ENCODE data around the gene PAFAH1B1. TPM values are rescaled to one million over a fixed set of nuclear protein-coding genes. Genes with fewer than 3 reads are reported as not detected.
"Not testable (repeated sequence)": the region's sequence is repeated elsewhere in the genome, so short reads cannot be mapped to it uniquely, and the experiment has no call there.

PAFAH1B1 gene
- total RNA-seq, 2 experiments from 2014 or later = 164 to 173 TPM

DNA sequence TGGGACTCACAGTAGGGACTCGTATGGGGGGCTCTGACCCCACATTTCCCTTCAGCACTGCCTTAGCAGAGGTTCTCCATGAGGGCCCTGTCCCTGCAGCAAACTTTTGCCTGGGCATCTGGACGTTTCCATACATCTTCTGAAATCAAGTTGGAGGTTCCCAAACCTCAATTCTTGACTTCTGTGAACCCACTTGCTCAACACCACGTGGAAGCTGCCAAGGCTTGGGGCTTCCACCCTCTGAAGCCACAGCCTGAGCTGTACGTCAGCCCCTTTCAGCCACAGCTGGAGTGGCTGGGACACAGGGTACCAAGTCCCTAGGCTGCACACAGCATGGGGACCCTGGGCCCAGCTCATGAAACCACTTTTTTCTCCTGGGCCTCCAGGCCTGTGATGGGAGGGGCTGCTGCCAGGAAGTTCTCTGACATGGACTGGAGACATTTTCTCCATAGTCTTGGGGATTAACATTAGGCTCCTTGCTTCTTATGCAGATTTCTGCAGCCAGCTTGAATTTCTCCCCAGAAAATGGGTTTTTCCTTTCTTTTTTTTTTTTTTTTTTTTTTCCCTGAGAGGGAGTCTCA, 29.4 kb downstream of the PAFAH1B1 start:
- H3K27ac Mint-ChIP-seq; H3K9me3 Mint-ChIP-seq (ENCODE audit: insufficient read depth); DNase-seq; POLR2A ChIA-PET; ATAC-seq; H3K27me3 Mint-ChIP-seq (ENCODE audit: low read depth); H3K4me3 Mint-ChIP-seq: not testable (repeated sequence)
- CTCF ChIA-PET = interaction anchor here (1.2 kb wide), 1 partner anchor 206 kb away, joined by 3 read pairs; no protein-coding TSS in a partner anchor
- H3K36me3 Mint-ChIP-seq (ENCODE audit: low read depth) = peaks cover 55% of the 10 kb centered on the region
- peaks cover 19% of the 10 kb centered on the region for H3K4me1 Mint-ChIP-seq (ENCODE audit: low read depth)

DNA sequence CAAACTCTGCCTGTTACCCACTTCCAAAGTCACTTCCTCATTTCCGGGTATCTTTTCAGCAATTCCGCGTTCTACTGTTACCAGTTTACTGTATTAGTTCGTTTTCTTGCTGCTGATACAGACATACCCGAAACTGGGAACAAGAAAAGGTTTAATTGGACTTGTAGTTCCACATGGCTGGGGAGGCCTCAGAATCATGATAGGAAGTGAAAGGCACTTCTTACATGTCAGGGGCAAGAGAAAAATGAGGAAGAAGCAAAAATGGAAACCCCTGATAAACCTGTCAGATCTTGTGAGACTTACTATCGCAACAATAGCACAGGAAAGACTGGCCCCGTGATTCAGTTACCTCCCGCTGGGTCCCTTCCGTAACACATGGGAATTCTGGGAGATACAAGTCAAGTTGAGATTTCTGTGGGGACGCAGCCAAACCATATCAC, 30.9 kb downstream of the PAFAH1B1 start:
- no peak for DNase-seq
- Mint-ChIP-seq H3K27ac (no peak overlapping the region), H3K9me3 (ENCODE audit: insufficient read depth) (peaks cover 6% of the 10 kb centered on the region), H3K4me1 (ENCODE audit: low read depth) (peaks cover 34% of the 10 kb centered on the region), H3K27me3 (ENCODE audit: low read depth) (no peaks in the 10 kb centered on the region), H3K36me3 (ENCODE audit: low read depth) (peaks cover 65% of the 10 kb centered on the region), H3K4me3 (no peak overlapping the region)
- ChIA-PET POLR2A (no interaction called here), CTCF (no interaction called here)
- no peak for ATAC-seq

DNA sequence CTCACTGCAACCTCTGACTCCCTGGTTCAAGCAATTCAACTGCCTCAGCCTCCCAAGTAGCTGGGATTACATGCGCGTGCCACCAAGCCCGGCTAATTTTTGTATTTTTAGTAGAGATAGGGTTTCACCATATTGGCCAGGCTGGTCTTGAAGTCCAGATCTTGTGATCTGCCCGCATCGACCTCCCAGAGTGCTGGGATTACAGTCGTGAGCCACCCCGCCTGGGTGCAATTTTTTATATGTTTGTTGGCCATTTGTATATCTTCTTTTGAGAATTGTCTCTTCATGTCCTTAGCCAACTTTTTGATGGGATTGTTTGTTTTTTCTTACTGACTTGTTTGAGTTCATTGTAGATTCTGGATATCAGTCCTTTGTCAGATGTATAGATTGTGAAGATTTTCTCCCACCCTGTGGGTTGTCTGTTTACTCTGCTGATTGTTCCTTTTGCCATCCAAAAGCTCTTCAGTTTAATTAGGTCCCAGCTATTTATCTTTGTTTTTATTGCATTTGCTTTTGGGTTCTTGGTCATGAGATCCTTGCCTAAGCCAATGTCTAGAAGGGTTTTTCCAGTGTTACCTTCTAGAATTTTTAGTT, 33.3 kb downstream of the PAFAH1B1 start:
- not testable (repeated sequence) for H3K27ac Mint-ChIP-seq

DNA sequence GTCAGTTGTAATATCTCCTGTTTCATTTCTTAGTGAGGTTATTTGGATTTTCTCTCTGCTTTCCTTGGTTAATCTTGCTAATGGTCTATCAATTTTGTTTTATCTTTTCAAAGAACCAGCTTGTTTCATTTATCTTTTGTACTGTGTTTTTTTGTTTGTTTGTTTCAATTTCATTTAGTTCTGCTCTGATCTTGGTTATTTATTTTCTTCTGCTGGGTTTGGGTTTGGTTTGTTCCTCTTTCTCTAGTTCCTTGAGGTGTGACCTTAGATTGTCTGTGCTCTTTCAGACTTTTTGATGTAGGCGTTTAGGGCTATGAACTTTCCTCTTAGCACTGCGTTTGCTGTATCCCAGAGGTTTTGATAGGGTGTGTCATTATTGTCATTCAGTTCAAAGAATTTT, 35.5 kb downstream of the PAFAH1B1 start:
- H3K27ac Mint-ChIP-seq; DNase-seq; CTCF ChIA-PET; H3K27me3 Mint-ChIP-seq (ENCODE audit: low read depth); ATAC-seq; POLR2A ChIA-PET; H3K9me3 Mint-ChIP-seq (ENCODE audit: insufficient read depth); H3K4me3 Mint-ChIP-seq: not testable (repeated sequence)
- H3K36me3 Mint-ChIP-seq (ENCODE audit: low read depth) = peaks cover 50% of the 10 kb centered on the region
- peaks cover 63% of the 10 kb centered on the region for H3K4me1 Mint-ChIP-seq (ENCODE audit: low read depth)

More for the DNA sequence above, 33.3 kb downstream of the PAFAH1B1 start:
- ATAC-seq; H3K9me3 Mint-ChIP-seq (ENCODE audit: insufficient read depth); DNase-seq; H3K27me3 Mint-ChIP-seq (ENCODE audit: low read depth); H3K4me3 Mint-ChIP-seq; POLR2A ChIA-PET: not testable (repeated sequence)
- CTCF ChIA-PET = interaction anchor here (1.1 kb wide), 1 partner anchor 34 kb away, joined by 3 read pairs; no protein-coding TSS in a partner anchor
- H3K4me1 Mint-ChIP-seq (ENCODE audit: low read depth) = peaks cover 56% of the 10 kb centered on the region
- peaks cover 64% of the 10 kb centered on the region for H3K36me3 Mint-ChIP-seq (ENCODE audit: low read depth)

GRCh38 chr17:2631211-2631610, 37.8 kb downstream of the PAFAH1B1 start:
- Mint-ChIP-seq H3K9me3 (ENCODE audit: insufficient read depth) (peaks cover 9% of the 10 kb centered on the region), H3K4me3 (no peak overlapping the region), H3K27me3 (ENCODE audit: low read depth) (no peaks in the 10 kb centered on the region), H3K27ac (no peak overlapping the region), H3K36me3 (ENCODE audit: low read depth) (peaks cover 46% of the 10 kb centered on the region), H3K4me1 (ENCODE audit: low read depth) (peaks cover 62% of the 10 kb centered on the region)
- no peak for ATAC-seq
- DNase-seq = no peak
- ChIA-PET CTCF (no interaction called here), POLR2A (no interaction called here)

GRCh38 chr17:2634361-2634960, 41.0 kb downstream of the PAFAH1B1 start:
- DNase-seq = no peak
- Mint-ChIP-seq H3K4me3 (no peak overlapping the region), H3K36me3 (ENCODE audit: low read depth) (peaks cover 35% of the 10 kb centered on the region), H3K4me1 (ENCODE audit: low read depth) (peaks cover 33% of the 10 kb centered on the region), H3K9me3 (ENCODE audit: insufficient read depth) (peaks cover 2% of the 10 kb centered on the region), H3K27ac (no peak overlapping the region), H3K27me3 (ENCODE audit: low read depth) (no peaks in the 10 kb centered on the region)
- ATAC-seq = no peak
- POLR2A ChIA-PET = no interaction called here
- CTCF ChIA-PET = no interaction called here

GRCh38 chr17:2635241-2635640, 41.8 kb downstream of the PAFAH1B1 start:
- peaks cover 35% of the 10 kb centered on the region for H3K36me3 Mint-ChIP-seq (ENCODE audit: low read depth)
- ATAC-seq = no peak
- CTCF ChIA-PET = no interaction called here

DNA sequence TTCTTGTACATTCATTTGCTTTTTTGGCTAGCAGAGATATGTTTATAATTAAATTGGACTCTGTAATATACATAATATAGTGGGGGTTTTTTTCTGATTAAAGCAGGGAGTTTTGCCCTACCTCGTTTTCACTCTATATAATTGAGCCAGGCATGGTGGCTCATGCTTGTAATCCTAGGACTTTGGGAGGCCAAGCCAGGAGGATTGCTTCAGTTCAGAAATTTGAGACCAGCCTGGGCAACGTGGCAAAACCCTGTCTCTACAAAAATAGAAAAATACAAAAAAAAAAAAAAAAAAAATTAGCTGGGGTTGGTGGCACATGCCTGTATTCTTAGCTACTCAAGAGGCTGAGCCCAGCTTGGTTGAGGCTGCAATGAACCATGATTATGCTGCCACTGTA, 42.2 kb downstream of the PAFAH1B1 start:
- Mint-ChIP-seq H3K27ac (no peak overlapping the region), H3K9me3 (ENCODE audit: insufficient read depth) (no peaks in the 10 kb centered on the region), H3K4me1 (ENCODE audit: low read depth) (peaks cover 21% of the 10 kb centered on the region), H3K4me3 (no peak overlapping the region), H3K36me3 (ENCODE audit: low read depth) (peaks cover 37% of the 10 kb centered on the region), H3K27me3 (ENCODE audit: low read depth) (no peaks in the 10 kb centered on the region)
- no peak for ATAC-seq
- DNase-seq = no peak
- CTCF ChIA-PET = no interaction called here
- POLR2A ChIA-PET = no interaction called here

More at GRCh38 chr17:2635241-2635640, 41.8 kb downstream of the PAFAH1B1 start:
- DNase-seq = no peak
- Mint-ChIP-seq H3K27me3 (ENCODE audit: low read depth) (no peaks in the 10 kb centered on the region), H3K4me1 (ENCODE audit: low read depth) (peaks cover 25% of the 10 kb centered on the region), H3K27ac (no peak overlapping the region), H3K9me3 (ENCODE audit: insufficient read depth) (no peaks in the 10 kb centered on the region), H3K4me3 (no peak overlapping the region)
- POLR2A ChIA-PET = no interaction called here

DNA sequence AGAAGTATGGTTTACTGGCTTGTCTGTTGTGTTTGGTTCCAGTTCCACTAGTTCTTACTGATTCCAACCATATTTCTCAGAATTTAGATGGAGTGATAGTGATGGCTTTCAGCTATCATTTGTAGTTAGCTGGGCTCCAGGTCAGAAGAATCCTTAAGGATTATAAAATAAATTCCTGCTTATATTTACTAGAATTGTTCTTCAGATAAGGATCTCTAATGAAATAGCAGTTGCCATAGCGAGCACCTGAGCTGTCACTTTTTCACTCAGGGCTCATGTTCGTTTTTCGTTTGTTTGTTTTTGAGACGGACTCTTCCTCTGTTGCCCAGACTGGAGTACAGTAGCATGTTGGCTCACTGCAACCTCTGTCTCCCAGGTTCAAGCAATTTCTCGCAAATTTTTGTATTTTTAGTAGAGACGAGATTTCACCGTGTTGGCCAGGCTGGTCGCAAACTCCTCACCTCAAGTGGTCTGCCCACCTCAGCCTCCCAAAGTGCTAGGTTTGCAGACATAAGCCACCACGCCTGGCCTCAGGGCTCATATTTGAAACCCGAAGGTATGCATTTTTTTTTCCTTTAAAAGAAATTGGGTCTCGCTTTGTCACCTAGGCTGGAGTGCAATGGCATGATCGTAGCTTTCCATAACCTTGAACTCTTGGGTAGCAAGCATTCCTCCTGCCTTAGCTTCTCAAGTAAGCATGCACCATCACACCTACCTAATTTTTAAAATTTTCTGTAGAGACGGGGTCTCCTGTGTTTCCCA, 42.9 kb downstream of the PAFAH1B1 start:
- DNase-seq (no peak), ATAC-seq (no peak)
- H3K27me3 Mint-ChIP-seq (ENCODE audit: low read depth) = no peaks in the 10 kb centered on the region
- no peak overlapping the region for H3K4me3 Mint-ChIP-seq
- no peak overlapping the region for H3K27ac Mint-ChIP-seq
- H3K36me3 Mint-ChIP-seq (ENCODE audit: low read depth) = peaks cover 42% of the 10 kb centered on the region
- ChIA-PET CTCF (no interaction called here), POLR2A (no interaction called here)
- H3K4me1 Mint-ChIP-seq (ENCODE audit: low read depth) = peaks cover 15% of the 10 kb centered on the region
- no peaks in the 10 kb centered on the region for H3K9me3 Mint-ChIP-seq (ENCODE audit: insufficient read depth)

GRCh38 chr17:2637422-2637821, 44.0 kb downstream of the PAFAH1B1 start:
- no peak overlapping the region for H3K27ac Mint-ChIP-seq
- peaks cover 6% of the 10 kb centered on the region for H3K4me1 Mint-ChIP-seq (ENCODE audit: low read depth)
- DNase-seq = no peak

DNA sequence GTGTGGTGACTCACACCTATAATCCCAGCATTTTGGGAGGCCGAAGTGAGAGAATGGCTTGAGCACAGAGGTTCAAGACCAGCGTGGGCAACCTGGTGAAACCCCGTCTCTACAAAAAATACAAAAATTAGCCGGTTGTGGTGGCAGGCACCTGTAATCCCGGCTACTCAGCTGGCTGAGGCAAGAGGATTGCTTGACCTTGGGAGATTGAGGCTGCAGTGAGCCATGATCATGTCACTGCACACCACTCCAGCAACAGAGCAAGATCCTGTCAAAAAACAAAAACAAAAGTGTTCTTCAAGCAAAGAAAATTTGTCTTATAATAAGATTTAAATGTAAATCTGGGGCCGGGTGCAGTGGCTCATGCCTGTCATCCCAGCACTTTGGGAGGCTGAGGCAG, 51.5 kb downstream of the PAFAH1B1 start:
- H3K27me3 Mint-ChIP-seq (ENCODE audit: low read depth) = no peaks in the 10 kb centered on the region
- CTCF ChIA-PET = no interaction called here
- POLR2A ChIA-PET = interaction anchor here (0.7 kb wide), 1 partner anchor 929 kb away, joined by 4 read pairs; no protein-coding TSS in a partner anchor
- H3K4me3 Mint-ChIP-seq = no peak overlapping the region
- no peak for ATAC-seq
- H3K36me3 Mint-ChIP-seq (ENCODE audit: low read depth) = peaks cover 52% of the 10 kb centered on the region
- H3K4me1 Mint-ChIP-seq (ENCODE audit: low read depth) = no peaks in the 10 kb centered on the region
- no peak overlapping the region for H3K27ac Mint-ChIP-seq
- DNase-seq = no peak
- no peaks in the 10 kb centered on the region for H3K9me3 Mint-ChIP-seq (ENCODE audit: insufficient read depth)

More at GRCh38 chr17:2637422-2637821, 44.0 kb downstream of the PAFAH1B1 start:
- no peaks in the 10 kb centered on the region for H3K27me3 Mint-ChIP-seq (ENCODE audit: low read depth)
- H3K4me3 Mint-ChIP-seq = no peak overlapping the region
- ATAC-seq = no peak
- POLR2A ChIA-PET = no interaction called here
- H3K9me3 Mint-ChIP-seq (ENCODE audit: insufficient read depth) = no peaks in the 10 kb centered on the region
- CTCF ChIA-PET = no interaction called here
- peaks cover 43% of the 10 kb centered on the region for H3K36me3 Mint-ChIP-seq (ENCODE audit: low read depth)

- no peak overlapping the region for H3K4me3 Mint-ChIP-seq
- ATAC-seq (no peak), DNase-seq (no peak)
- ChIA-PET CTCF (no interaction called here), POLR2A (no interaction called here)
- H3K9me3 Mint-ChIP-seq (ENCODE audit: insufficient read depth) = no peaks in the 10 kb centered on the region
- no peaks in the 10 kb centered on the region for H3K27me3 Mint-ChIP-seq (ENCODE audit: low read depth)
- H3K4me1 Mint-ChIP-seq (ENCODE audit: low read depth) = peaks cover 3% of the 10 kb centered on the region
- peaks cover 52% of the 10 kb centered on the region for H3K36me3 Mint-ChIP-seq (ENCODE audit: low read depth)
- no peak overlapping the region for H3K27ac Mint-ChIP-seq
Measured at GRCh38 chr17:2647957-2648356, 54.5 kb downstream of the PAFAH1B1 start.

Measured in activated CD8-positive, alpha-beta T cell treated with anti-CD3 and anti-CD28 coated beads, Interleukin-2, amount 10 ng/mL, durations not matched to agents 7 days and 5 days (primary cell).